IMR-90 (cell line): ENCODE data around the gene SLIT1. TPM values are rescaled to one million over a fixed set of nuclear protein-coding genes. Genes with fewer than 3 reads are reported as not detected.

ENCODE experiments used
- ATAC-seq: fragments of 200-7000 bp; cut with Tn5 transposase; 2 replicates; pipeline ENCODE4 v1.9.1; 2020; ENCODE audit warnings: low read depth, mild to moderate bottlenecking, moderate library complexity
- BruUV-seq: library from RNA; stranded (reverse); fragments of 400-500 nt; replicated peaks from 2 replicates; lab custom pipeline; 2021; lab: Mats Ljungman, UMichigan
- CTCF ChIA-PET: fragments of 300-600 bp; formaldehyde crosslinking; extraction: SDS; loops from one replicate; lab custom pipeline; 2021; ENCODE audit warnings: antibody characterized with exemption; lab: Yijun Ruan, JAX
- POLR2A ChIA-PET: fragments of 300-600 bp; sonication (Branson Sonifier 250); formaldehyde crosslinking; loops from one replicate; lab custom pipeline; 2022; ENCODE audit warnings: antibody characterized with exemption; ENCODE audit not compliant: unreplicated experiment; lab: Charles Lee
- DNase-seq: peaks from one replicate; pipeline ENCODE4 v3.0.0; 2013
- H2AFZ ChIP-seq: replicated peaks from 2 replicates; pipeline ENCODE3; 2013; ENCODE audit warnings: low read length, mild to moderate bottlenecking; ENCODE audit not compliant: poor library complexity
- H2AK5ac ChIP-seq: 2 replicates; pipeline ENCODE4 v1.6.1; 2013; ENCODE audit warnings: low read depth, low read length, inconsistent platforms
- H2AK9ac ChIP-seq: replicated peaks from 2 replicates; pipeline ENCODE3; 2013; ENCODE audit warnings: mild to moderate bottlenecking, low read depth, low read length, moderate library complexity; ENCODE audit not compliant: poor library complexity
- H2BK120ac ChIP-seq: 2 replicates; pipeline ENCODE4 v1.6.1; 2013; ENCODE audit warnings: low read depth, low read length, inconsistent platforms
- H2BK15ac ChIP-seq: 3 replicates; pipeline ENCODE4 v1.6.1; 2013; ENCODE audit warnings: low read depth, low read length, inconsistent platforms
- H2BK20ac ChIP-seq: 2 replicates; pipeline ENCODE4 v1.6.1; 2013; ENCODE audit warnings: low read depth, mild to moderate bottlenecking, inconsistent platforms, low read length, moderate library complexity
- H2BK5ac ChIP-seq: 2 replicates; pipeline ENCODE4 v1.6.1; 2013; ENCODE audit warnings: mild to moderate bottlenecking, low read depth, low read length, inconsistent platforms; ENCODE audit not compliant: poor library complexity, severe bottlenecking
- H3K14ac ChIP-seq: replicated peaks from 2 replicates; pipeline ENCODE4 v1.6.1; 2013; ENCODE audit warnings: low read depth, low read length, inconsistent platforms
- H3K18ac ChIP-seq: 2 replicates; pipeline ENCODE4 v1.6.1; 2013; ENCODE audit warnings: low read depth, low read length, control low read depth
- H3K23ac ChIP-seq: 2 replicates; pipeline ENCODE4 v1.6.1; 2013; ENCODE audit warnings: low read depth, low read length, inconsistent platforms
- H3K27ac ChIP-seq: 2 replicates; pipeline ENCODE4 v1.5.1; 2013; ENCODE audit warnings: mild to moderate bottlenecking, control low read depth, low read length; ENCODE audit not compliant: insufficient read depth
- H3K27me3 ChIP-seq: 2 replicates; pipeline ENCODE4 v1.6.1; 2013; ENCODE audit warnings: low read length; ENCODE audit not compliant: control insufficient read depth, insufficient read depth
- H3K36me3 ChIP-seq: 2 replicates; pipeline ENCODE4 v1.6.1; 2013; ENCODE audit warnings: low read length, mixed read lengths; ENCODE audit not compliant: control insufficient read depth, insufficient read depth
- H3K4ac ChIP-seq: 2 replicates; pipeline ENCODE4 v1.6.1; 2013; ENCODE audit warnings: low read depth, low read length, inconsistent platforms
- H3K4me1 ChIP-seq: 2 replicates; pipeline ENCODE4 v1.6.1; 2013; ENCODE audit warnings: low read length, mixed read lengths; ENCODE audit not compliant: control insufficient read depth, insufficient read depth
- H3K4me2 ChIP-seq: 2 replicates; pipeline ENCODE4 v1.6.1; 2013; ENCODE audit warnings: low read depth, mild to moderate bottlenecking, control low read depth, low read length, moderate library complexity
- H3K4me3 ChIP-seq: 2 replicates; pipeline ENCODE4 v1.5.1; 2013; ENCODE audit warnings: low read depth, mild to moderate bottlenecking, control low read depth, low read length, moderate library complexity; ENCODE audit not compliant: insufficient read depth
- H3K56ac ChIP-seq: 2 replicates; pipeline ENCODE4 v1.6.1; 2013; ENCODE audit warnings: low read length, inconsistent platforms; ENCODE audit not compliant: insufficient read depth; ENCODE audit errors: extremely low read depth
- H3K79me1 ChIP-seq, 2 experiments: 2 replicates each; pipeline ENCODE4 v1.6.1; 2013; ENCODE audit warnings: low read length in 2 of 2, inconsistent platforms in 1 of 2, low read depth in 1 of 2
- H3K9ac ChIP-seq: 2 replicates; pipeline ENCODE4 v1.6.1; 2013; ENCODE audit warnings: low read depth, low read length, control low read depth
- H3K9me1 ChIP-seq: 2 replicates; pipeline ENCODE4 v1.6.1; 2013; ENCODE audit warnings: low read length, inconsistent platforms; ENCODE audit not compliant: insufficient read depth
- H3K9me3 ChIP-seq: 2 replicates; pipeline ENCODE4 v1.6.1; 2013; ENCODE audit warnings: low read length; ENCODE audit not compliant: control insufficient read depth, insufficient read depth
- H4K20me1 ChIP-seq: 2 replicates; pipeline ENCODE4 v1.6.1; 2013; ENCODE audit warnings: low read length, inconsistent platforms; ENCODE audit not compliant: insufficient read depth
- H4K5ac ChIP-seq: 2 replicates; pipeline ENCODE4 v1.6.1; 2013; ENCODE audit warnings: mild to moderate bottlenecking, low read depth, low read length, control low read depth
- H4K8ac ChIP-seq, 2 experiments: 2 replicates each; pipeline ENCODE4 v1.6.1; 2013; ENCODE audit warnings: low read depth in 2 of 2, low read length in 2 of 2, control low read depth in 1 of 2, inconsistent platforms in 1 of 2
- H4K91ac ChIP-seq: 2 replicates; pipeline ENCODE4 v1.6.1; 2013; ENCODE audit warnings: low read depth, low read length, inconsistent platforms; ENCODE audit not compliant: insufficient read depth
- BHLHE40 ChIP-seq: fragments of 150-350 bp; IDR thresholded peaks from 2 replicates; pipeline ENCODE4 v1.6.1; 2016; ENCODE audit warnings: mild to moderate bottlenecking, low read depth, low read length
- CEBPB ChIP-seq: IDR thresholded peaks from 2 replicates; pipeline ENCODE4 v1.6.1; 2012; ENCODE audit warnings: low read depth, low read length, improper control_type of control experiment
- ELK1 ChIP-seq: fragments of 150-350 bp; IDR thresholded peaks from 2 replicates; pipeline ENCODE4 v1.6.1; 2016; ENCODE audit warnings: low read depth, mild to moderate bottlenecking, low read length, moderate library complexity, borderline replicate concordance
- FOS ChIP-seq: fragments of 150-350 bp; IDR thresholded peaks from 2 replicates; pipeline ENCODE4 v1.6.1; 2016; ENCODE audit warnings: low read depth, low read length
- MAFK ChIP-seq: IDR thresholded peaks from 2 replicates; pipeline ENCODE4 v1.6.1; 2012; ENCODE audit warnings: low read depth, low read length, improper control_type of control experiment
- MXI1 ChIP-seq: IDR thresholded peaks from 2 replicates; pipeline ENCODE4 v1.6.1; 2012; ENCODE audit warnings: low read depth, mild to moderate bottlenecking, low read length, moderate library complexity, borderline replicate concordance
- NFE2L2 ChIP-seq: fragments of 150-350 bp; IDR thresholded peaks from 2 replicates; pipeline ENCODE4 v1.6.1; 2016; ENCODE audit warnings: low read depth, mild to moderate bottlenecking, low read length
- RAD21 ChIP-seq: IDR thresholded peaks from 2 replicates; pipeline ENCODE4 v1.6.1; 2012; ENCODE audit warnings: low read length, improper control_type of control experiment
- RFX5 ChIP-seq: IDR thresholded peaks from 2 replicates; pipeline ENCODE4 v1.8.0; 2012; ENCODE audit warnings: low read depth, mild to moderate bottlenecking, low read length, moderate library complexity
- USF2 ChIP-seq: fragments of 150-350 bp; IDR thresholded peaks from 2 replicates; pipeline ENCODE4 v1.6.1; 2017; ENCODE audit warnings: mild to moderate bottlenecking, antibody characterized with exemption, low read length, low read depth
- WGBS, 2 experiments: methylation state at CpG; one replicate each; pipeline versions ENCODE4 v1.1.5 to v1.1.7; 2013; ENCODE audit warnings: missing lambda C conversion rate in 2 of 2; ENCODE audit not compliant: insufficient read length in 1 of 2; ENCODE audit errors: extremely low coverage in 2 of 2; 5-methylcytosine and 5-hydroxymethylcytosine counted together
- dilution Hi-C: fragments of 300-500 bp; cut with HindIII; formaldehyde crosslinking; loops from one replicate; pipeline ENCODE4 v1.14.3; 2018; ENCODE audit warnings: low sequenced_read_pairs; ENCODE audit not compliant: unreplicated experiment
- in situ Hi-C: fragments of 300-500 bp; cut with MboI; formaldehyde crosslinking; loops from 3 replicates; pipeline ENCODE4 v1.14.3; 2019; ENCODE audit warnings: low sequenced_read_pairs, inconsistent platforms, mixed read lengths
- intact Hi-C: fragments of 100-400 bp; cut with micrococcal nuclease; formaldehyde crosslinking; loops from 2 replicates; pipeline ENCODE4 v1.10.0; 2022
- polyA plus RNA-seq, 3 experiments: library from polyadenylated mRNA; depleted of rRNA; stranded (reverse); fragments of >200 nt; gene quantifications; 2 replicates each; pipeline ENCODE4 v1.2.3, GENCODE V29; 2012; ENCODE audit warnings: low replicate concordance in 1 of 3
- total RNA-seq: library from RNA; depleted of rRNA; stranded (reverse); fragments of >200 nt; gene quantifications from 2 replicates; pipeline ENCODE4 v1.2.3, GENCODE V29; 2012

SLIT1 gene
- total and polyA plus RNA-seq, 2 of the 4 experiments (the other 2 are of a cell fraction), result under 0.01 TPM

- no TSS peak for BruUV-seq
- Histone ChIP-seq H2AFZ (no peak overlapping the region), H3K36me3 (peaks cover 3% of the 10 kb centered on the region; the same call in 1 of the 2 replicates), H3K9me3 (no peaks in the 10 kb centered on the region), H4K20me1 (no peaks in the 10 kb centered on the region), H3K27ac (no peak overlapping the region), H2BK120ac (no peak overlapping the region), H3K4me1 (peaks cover 3% of the 10 kb centered on the region; the same call in 1 of the 2 replicates), H2BK15ac (no peak overlapping the region), H4K91ac (no peak overlapping the region), H3K27me3 (no peaks in the 10 kb centered on the region), H2AK9ac (no peak overlapping the region), H3K79me1 (no peaks in the 10 kb centered on the region), H3K18ac (no peak overlapping the region), H4K8ac (no peak overlapping the region), H2BK20ac (no peak overlapping the region), H2AK5ac (no peak overlapping the region), H3K14ac (no peak overlapping the region; the same call in 1 of the 2 replicates), H2BK5ac (no peak overlapping the region), H3K4ac (no peak overlapping the region), H3K23ac (no peak overlapping the region), H3K4me3 (no peak overlapping the region), H3K9me1 (no peaks in the 10 kb centered on the region; the same call in 1 of the 2 replicates), H3K4me2 (peak overlapping the region; percentile 15; the same call in 1 of the 2 replicates), H3K9ac (no peak overlapping the region), H3K56ac (no peak overlapping the region), H4K5ac (no peak overlapping the region)
- ATAC-seq, result peak; percentile 52
- DNase-seq, result peak; percentile 81
- intact Hi-C loops, result loop anchor here (5.0 kb wide), 1 partner anchor 832 kb away; no protein-coding TSS in a partner anchor
- no CpG with 5 or more reads among the region's 1 CpG for WGBS, 2 experiments
- in situ Hi-C loops, result no loop called here
- dilution Hi-C loops, result no loop called here
- POLR2A ChIA-PET, result interaction anchor here (0.5 kb wide), 1 partner anchor 15 kb away, joined by 5 read pairs; no protein-coding TSS in a partner anchor
- CTCF ChIA-PET, result interaction anchor here (0.5 to 1.9 kb wide), 3 partner anchors 8 to 157 kb away, joined by 3 to 6 read pairs (median 4); no protein-coding TSS in a partner anchor
- TF ChIP-seq BHLHE40 (no peak), CEBPB (no peak), RAD21 (no peak), USF2 (no peak), FOS (no peak), RFX5 (no peak), NFE2L2 (no peak), MXI1 (no peak), MAFK (no peak), ELK1 (no peak)
These were observed 43.7 kb upstream of the SLIT1 start for GRCh38 chr10:97229322-97230015.
